ENCODE data around the gene LRGUK. TPM values are rescaled to one million over a fixed set of nuclear protein-coding genes. Genes with fewer than 3 reads are reported as not detected.
"Not testable (repeated sequence)": the region's sequence is repeated elsewhere in the genome, so short reads cannot be mapped to it uniquely, and the experiment has no call there.

LRGUK gene
- total RNA-seq, 2 donors from 2014 or later = 0.14 to 0.19 TPM

GRCh38 chr7:134200970-134201369 lies 73.8 kb downstream of the LRGUK start:
- H3K4me3 Mint-ChIP-seq = no peak overlapping the region
- no peak for ATAC-seq (replicated peaks in 1 of 2)

DNA sequence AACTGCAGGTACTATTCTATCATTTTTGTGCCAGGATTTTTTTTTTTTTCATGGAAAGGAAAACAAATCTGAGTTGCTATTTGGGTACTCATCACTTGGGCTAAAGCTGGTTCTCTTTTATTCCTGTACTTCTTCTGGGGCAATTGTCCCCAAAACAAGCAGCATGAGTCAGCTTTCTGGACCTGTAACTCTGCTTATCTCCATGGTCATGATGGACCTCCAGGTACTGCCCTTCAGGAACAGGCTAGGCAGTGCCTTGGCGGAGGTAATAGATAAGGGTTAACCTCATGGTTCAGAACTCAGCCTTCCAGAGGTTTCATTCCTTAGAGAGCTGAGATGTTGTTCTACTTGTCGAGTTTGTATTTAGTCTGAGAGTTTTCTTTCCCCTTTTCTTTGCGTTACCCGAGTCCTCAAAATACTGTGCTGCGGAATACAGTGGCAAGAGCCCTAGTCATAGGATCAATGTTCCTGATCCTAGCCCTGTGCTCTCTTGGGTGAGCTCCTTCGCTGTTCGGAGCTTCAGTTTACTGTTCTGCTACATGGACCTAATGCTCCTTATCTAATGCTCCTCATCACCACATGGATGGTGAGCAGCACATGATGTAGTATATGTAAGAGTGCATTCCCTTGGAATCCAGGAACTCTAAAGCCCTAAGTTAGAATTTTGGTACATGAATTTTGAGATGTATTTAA lies 74.6 kb downstream of the LRGUK start:
- Mint-ChIP-seq H3K27me3 (ENCODE audit: low read depth) (no peaks in the 10 kb centered on the region), H3K9me3 (no peaks in the 10 kb centered on the region), H3K36me3 (ENCODE audit: insufficient read depth in 2 of 2) (no peaks in the 10 kb centered on the region), H3K27ac (no peak overlapping the region), H3K4me3 (no peak overlapping the region), H3K4me1 (ENCODE audit: low read depth) (no peaks in the 10 kb centered on the region)
- no peak for ATAC-seq (replicated peaks in 1 of 2)
- no peak for DNase-seq

More at GRCh38 chr7:134200970-134201369, 73.8 kb downstream of the LRGUK start:
- no peaks in the 10 kb centered on the region for H3K36me3 Mint-ChIP-seq (ENCODE audit: insufficient read depth in 2 of 2)
- H3K27me3 Mint-ChIP-seq (ENCODE audit: low read depth) = no peaks in the 10 kb centered on the region
- H3K27ac Mint-ChIP-seq = no peak overlapping the region
- no peaks in the 10 kb centered on the region for H3K9me3 Mint-ChIP-seq
- no peaks in the 10 kb centered on the region for H3K4me1 Mint-ChIP-seq (ENCODE audit: low read depth)
- no peak for DNase-seq

- no peaks in the 10 kb centered on the region for H3K36me3 Mint-ChIP-seq (ENCODE audit: insufficient read depth in 2 of 2)
- H3K4me3 Mint-ChIP-seq = no peak overlapping the region
- ATAC-seq (replicated peaks in 1 of 2) (no peak), DNase-seq (no peak)
- no peaks in the 10 kb centered on the region for H3K27me3 Mint-ChIP-seq (ENCODE audit: low read depth)
- no peak overlapping the region for H3K27ac Mint-ChIP-seq
- H3K9me3 Mint-ChIP-seq = no peaks in the 10 kb centered on the region
- no peaks in the 10 kb centered on the region for H3K4me1 Mint-ChIP-seq (ENCODE audit: low read depth)
Measured at GRCh38 chr7:134203186-134203889, 76.2 kb downstream of the LRGUK start.

DNA sequence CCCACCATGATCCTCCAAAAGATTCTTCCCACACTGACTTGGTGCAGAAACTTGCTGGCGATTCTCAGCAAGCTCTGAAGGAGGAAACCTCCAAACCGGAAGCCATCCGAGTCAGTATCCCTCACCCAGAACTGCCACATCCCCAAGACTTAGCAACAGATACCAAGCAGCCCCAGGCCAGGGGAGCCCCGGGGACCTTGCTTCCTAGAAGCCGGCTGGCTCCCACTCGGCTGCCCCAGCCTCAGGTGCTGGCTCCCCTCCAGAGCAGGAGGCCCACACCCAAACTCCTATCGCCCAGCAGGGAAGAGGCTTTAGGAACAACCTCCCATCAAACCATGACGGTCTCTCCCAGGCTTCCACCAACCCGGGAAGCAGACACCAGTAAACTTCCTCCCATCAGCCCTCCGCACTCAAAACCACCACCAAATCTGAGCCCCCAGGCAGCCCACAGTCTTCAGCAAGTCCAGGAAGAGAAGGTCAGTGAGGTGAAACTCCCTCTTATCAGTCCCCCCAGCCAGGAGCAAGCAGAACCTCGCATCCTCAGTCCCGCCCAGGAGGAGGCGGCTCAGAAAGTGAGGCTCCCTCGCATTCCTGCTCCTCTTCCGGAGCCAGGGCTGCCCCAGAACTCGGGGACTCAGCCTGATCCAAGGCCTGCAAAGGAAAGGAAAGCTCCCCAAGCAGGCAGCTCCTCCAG lies 82.3 kb downstream of the LRGUK start:
- Mint-ChIP-seq H3K4me3 (no peak overlapping the region), H3K27me3 (ENCODE audit: low read depth) (peaks cover 14% of the 10 kb centered on the region), H3K27ac (no peak overlapping the region), H3K9me3 (no peaks in the 10 kb centered on the region), H3K4me1 (ENCODE audit: low read depth) (no peaks in the 10 kb centered on the region), H3K36me3 (ENCODE audit: insufficient read depth in 2 of 2) (no peaks in the 10 kb centered on the region)
- DNase-seq = no peak
- no peak for ATAC-seq (replicated peaks in 1 of 2)

- Mint-ChIP-seq H3K4me1 (ENCODE audit: low read depth) (no peaks in the 10 kb centered on the region), H3K4me3 (no peak overlapping the region), H3K9me3 (no peaks in the 10 kb centered on the region), H3K36me3 (ENCODE audit: insufficient read depth in 2 of 2) (no peaks in the 10 kb centered on the region), H3K27ac (no peak overlapping the region), H3K27me3 (ENCODE audit: low read depth) (peaks cover 14% of the 10 kb centered on the region)
- no peak for ATAC-seq (replicated peaks in 1 of 2)
- no peak for DNase-seq
Measured at GRCh38 chr7:134210227-134210626, 83.1 kb downstream of the LRGUK start.

- Mint-ChIP-seq H3K4me3 (no peak overlapping the region), H3K27ac (no peak overlapping the region), H3K4me1 (ENCODE audit: low read depth) (no peaks in the 10 kb centered on the region), H3K9me3 (no peaks in the 10 kb centered on the region), H3K27me3 (ENCODE audit: low read depth) (peaks cover 14% of the 10 kb centered on the region), H3K36me3 (ENCODE audit: insufficient read depth in 2 of 2) (no peaks in the 10 kb centered on the region)
- ATAC-seq (replicated peaks in 1 of 2) = no peak
- DNase-seq = no peak
Measured at GRCh38 chr7:134210976-134211663, 84.0 kb downstream of the LRGUK start.

- Mint-ChIP-seq H3K4me3 (no peak overlapping the region), H3K4me1 (ENCODE audit: low read depth) (no peaks in the 10 kb centered on the region), H3K9me3 (no peaks in the 10 kb centered on the region), H3K27ac (no peak overlapping the region), H3K27me3 (ENCODE audit: low read depth) (peaks cover 14% of the 10 kb centered on the region), H3K36me3 (ENCODE audit: insufficient read depth in 2 of 2) (no peaks in the 10 kb centered on the region)
- ATAC-seq (replicated peaks in 1 of 2) (no peak), DNase-seq (no peak)
Measured at GRCh38 chr7:134211817-134212216, 84.7 kb downstream of the LRGUK start.

DNA sequence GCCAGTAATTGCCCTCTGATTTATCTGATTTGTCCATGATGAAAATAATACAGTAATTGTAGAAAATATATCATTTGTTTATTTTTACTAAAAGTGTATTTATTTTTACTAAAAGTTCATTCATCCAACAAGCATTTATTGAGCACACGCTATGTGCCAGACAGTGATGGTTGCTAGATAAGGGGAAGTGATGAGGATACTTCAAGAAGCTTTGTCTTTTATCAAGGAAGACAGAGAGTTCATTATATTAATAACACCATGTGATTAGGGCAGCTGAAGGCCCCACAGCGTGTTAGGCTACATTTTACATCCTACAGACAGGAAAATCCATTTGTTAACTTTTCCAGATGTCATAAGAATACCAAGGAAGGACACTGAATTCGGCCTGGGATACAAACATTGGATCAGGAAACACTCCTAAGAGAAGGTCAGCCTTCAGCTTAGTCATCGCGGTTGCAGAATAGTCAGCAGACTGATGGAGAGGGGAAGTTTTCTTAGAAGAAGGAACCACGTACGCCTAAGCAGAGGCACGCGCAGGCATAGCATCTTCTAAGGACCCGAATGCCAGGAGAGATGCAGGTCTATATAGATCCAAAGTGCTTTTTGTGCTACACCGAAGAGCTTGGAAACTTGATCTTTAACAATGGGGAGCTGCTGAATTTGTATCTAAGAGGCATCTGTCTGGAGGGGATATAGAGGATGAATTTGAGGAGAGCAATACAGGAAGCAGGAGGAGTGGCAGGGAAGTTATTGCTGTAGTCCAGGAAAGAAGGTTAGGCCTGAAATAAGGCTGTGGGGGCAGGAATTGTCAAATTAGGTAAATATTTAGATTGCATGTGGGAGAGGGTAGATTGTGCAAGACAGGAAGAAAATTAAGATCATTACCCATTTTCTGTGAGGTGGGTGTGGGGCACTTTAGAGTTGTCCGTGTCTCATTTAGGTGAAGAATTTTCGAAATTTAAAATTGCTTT lies 85.7 kb downstream of the LRGUK start:
- Mint-ChIP-seq H3K27ac (no peak overlapping the region), H3K9me3 (no peaks in the 10 kb centered on the region), H3K4me3 (no peak overlapping the region), H3K36me3 (ENCODE audit: insufficient read depth in 2 of 2) (no peaks in the 10 kb centered on the region), H3K4me1 (ENCODE audit: low read depth) (no peaks in the 10 kb centered on the region), H3K27me3 (ENCODE audit: low read depth) (peaks cover 14% of the 10 kb centered on the region)
- DNase-seq = no peak
- no peak for ATAC-seq (replicated peaks in 1 of 2)

DNA sequence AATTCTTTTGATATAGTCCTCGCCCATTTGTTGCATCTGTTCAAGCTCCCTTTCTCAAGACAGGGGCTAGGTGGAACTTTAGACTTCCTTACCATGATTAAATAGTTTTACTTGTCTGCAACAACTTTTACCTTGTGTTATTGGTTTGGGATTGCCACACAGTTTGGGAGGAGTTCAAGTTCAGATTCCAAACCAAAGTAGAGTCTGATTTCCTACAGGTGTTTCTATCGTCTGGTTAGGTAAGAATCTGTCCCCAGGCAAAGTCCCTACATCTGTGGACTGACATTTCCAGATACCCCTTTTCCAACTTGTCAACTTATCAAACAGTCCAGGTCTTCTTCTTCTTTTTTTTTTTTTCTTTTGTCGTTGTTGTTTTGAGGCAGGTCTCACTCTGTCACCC lies 93.1 kb downstream of the LRGUK start:
- DNase-seq (no peak), ATAC-seq (replicated peaks in 1 of 2) (no peak)
- H3K27me3 Mint-ChIP-seq (ENCODE audit: low read depth) = no peaks in the 10 kb centered on the region
- no peaks in the 10 kb centered on the region for H3K9me3 Mint-ChIP-seq
- H3K27ac Mint-ChIP-seq = no peak overlapping the region
- H3K36me3 Mint-ChIP-seq (ENCODE audit: insufficient read depth in 2 of 2) = no peaks in the 10 kb centered on the region
- H3K4me1 Mint-ChIP-seq (ENCODE audit: low read depth) = no peaks in the 10 kb centered on the region
- H3K4me3 Mint-ChIP-seq = no peak overlapping the region

GRCh38 chr7:134231296-134231695 lies 104.2 kb downstream of the LRGUK start:
- not testable (repeated sequence) for H3K4me3 Mint-ChIP-seq; H3K9me3 Mint-ChIP-seq; H3K27ac Mint-ChIP-seq; DNase-seq; H3K36me3 Mint-ChIP-seq (ENCODE audit: insufficient read depth in 2 of 2); H3K4me1 Mint-ChIP-seq (ENCODE audit: low read depth); ATAC-seq (replicated peaks in 1 of 2)
- H3K27me3 Mint-ChIP-seq (ENCODE audit: low read depth) = peaks cover 19% of the 10 kb centered on the region

GRCh38 chr7:134234216-134234615 lies 107.1 kb downstream of the LRGUK start:
- H3K27me3 Mint-ChIP-seq (ENCODE audit: low read depth) = peaks cover 19% of the 10 kb centered on the region
- ATAC-seq (replicated peaks in 1 of 2) = no peak
- peaks cover 6 to 11% of the 10 kb centered on the region in 2 donors for H3K9me3 Mint-ChIP-seq
- peaks cover 2 to 4% of the 10 kb centered on the region in 2 donors for H3K36me3 Mint-ChIP-seq (ENCODE audit: insufficient read depth in 2 of 2)
- no peaks in the 10 kb centered on the region for H3K4me1 Mint-ChIP-seq (ENCODE audit: low read depth)
- no peak overlapping the region for H3K27ac Mint-ChIP-seq
- DNase-seq = no peak
- H3K4me3 Mint-ChIP-seq = no peak overlapping the region

GRCh38 chr7:134245253-134245652 lies 118.1 kb downstream of the LRGUK start:
- Mint-ChIP-seq H3K4me1 (ENCODE audit: low read depth) (no peaks in the 10 kb centered on the region), H3K27ac (no peak overlapping the region), H3K27me3 (ENCODE audit: low read depth) (peaks cover 7% of the 10 kb centered on the region), H3K36me3 (ENCODE audit: insufficient read depth in 2 of 2) (peaks cover 0 to 3% of the 10 kb centered on the region in 2 donors), H3K9me3 (peaks cover under 1 to 3% of the 10 kb centered on the region in 2 donors), H3K4me3 (no peak overlapping the region)
- DNase-seq (no peak), ATAC-seq (replicated peaks in 1 of 2) (no peak)

All from activated T-cell treated with anti-CD3 and anti-CD28 coated beads, Interleukin-2, amount 50 U/mL, for 72 hours (primary cell).